A673 (cell line): ENCODE data around the gene CFAP20DC. TPM values are rescaled to one million over a fixed set of nuclear protein-coding genes. Genes with fewer than 3 reads are reported as not detected.

ENCODE experiments used
- BruUV-seq: library from RNA; stranded (reverse); fragments of 400-500 nt; replicated peaks from 2 replicates; lab custom pipeline; 2021; lab: Mats Ljungman, UMichigan
- CTCF ChIA-PET: fragments of 300-600 bp; sonication (Branson Sonifier 250); formaldehyde crosslinking; loops from one replicate; lab custom pipeline; 2022; ENCODE audit warnings: antibody characterized with exemption; lab: Charles Lee
- POLR2A ChIA-PET: fragments of 300-600 bp; sonication (Branson Sonifier 250); formaldehyde crosslinking; loops from one replicate; lab custom pipeline; 2022; ENCODE audit warnings: antibody characterized with exemption; ENCODE audit not compliant: low non-redundant PET; lab: Charles Lee
- DNase-seq: peaks from one replicate; pipeline ENCODE4 v3.0.0-alpha.2; 2015; ENCODE audit warnings: low spot score
- H3K27ac ChIP-seq: fragments of 200-600 bp; sonication (generic); 2 replicates; pipeline ENCODE4 v1.5.1; 2016; ENCODE audit warnings: mixed run types, low read depth, mild to moderate bottlenecking, mixed read lengths, antibody characterized with exemption, low read length; ENCODE audit not compliant: poor library complexity, severe bottlenecking
- H3K27me3 ChIP-seq: fragments of 200-600 bp; sonication (generic); replicated peaks from 2 replicates; pipeline ENCODE4 v1.6.1; 2017; ENCODE audit warnings: mixed run types, low read depth, mild to moderate bottlenecking, mixed read lengths, antibody characterized with exemption, low read length; ENCODE audit not compliant: insufficient read depth, poor library complexity
- H3K36me3 ChIP-seq: fragments of 200-600 bp; sonication (generic); 2 replicates; pipeline ENCODE4 v1.6.1; 2016; ENCODE audit warnings: mixed run types, mild to moderate bottlenecking, mixed read lengths, antibody characterized with exemption, low read length; ENCODE audit not compliant: insufficient read depth, poor library complexity, severe bottlenecking
- H3K4me1 ChIP-seq: fragments of 200-600 bp; sonication (generic); 2 replicates; pipeline ENCODE4 v1.6.1; 2017; ENCODE audit warnings: mixed run types, mild to moderate bottlenecking, mixed read lengths, antibody characterized with exemption, low read length; ENCODE audit not compliant: insufficient read depth, poor library complexity, severe bottlenecking
- H3K4me3 ChIP-seq: fragments of 200-600 bp; sonication (generic); 2 replicates; pipeline ENCODE4 v1.5.1; 2016; ENCODE audit warnings: low read depth, mixed run types, mild to moderate bottlenecking, mixed read lengths, low read length; ENCODE audit not compliant: poor library complexity, severe bottlenecking
- H3K9me3 ChIP-seq: fragments of 200-600 bp; sonication (generic); 2 replicates; pipeline ENCODE4 v1.6.1; 2016; ENCODE audit warnings: mixed run types, low read depth, mild to moderate bottlenecking, mixed read lengths, antibody characterized with exemption, low read length; ENCODE audit not compliant: poor library complexity, severe bottlenecking
- CTCF ChIP-seq: fragments of 300-800, 200-600 bp; sonication (generic); conservative IDR thresholded peaks from 2 replicates; pipeline ENCODE4 v1.5.1; 2017; ENCODE audit warnings: low read depth, mild to moderate bottlenecking, antibody characterized with exemption, low read length, moderate library complexity, mixed read lengths
- EZH2 ChIP-seq: fragments of 200-600 bp; sonication (generic); IDR thresholded peaks from 2 replicates; pipeline ENCODE4 v1.6.1; 2017; ENCODE audit warnings: borderline replicate concordance, low read depth, mild to moderate bottlenecking, mixed read lengths, antibody characterized with exemption, low read length; ENCODE audit not compliant: poor library complexity, severe bottlenecking
- intact Hi-C: fragments of 100-400 bp; cut with micrococcal nuclease; formaldehyde crosslinking; loops from one replicate; pipeline ENCODE4 v1.10.0; 2022; ENCODE audit not compliant: unreplicated experiment
- total RNA-seq: library from RNA; stranded (reverse); gene quantifications from 2 replicates; pipeline ENCODE4 v1.2.3, GENCODE V29; 2021

CFAP20DC gene
- total RNA-seq, 1 experiment from 2014 or later: 1.3 TPM

GRCh38 chr3:58755150-58755549, 294.7 kb downstream of the CFAP20DC start:
- Histone ChIP-seq H3K9me3 (no peaks in the 10 kb centered on the region), H3K27ac (no peak overlapping the region), H3K27me3 (no peaks in the 10 kb centered on the region), H3K36me3 (no peaks in the 10 kb centered on the region), H3K4me1 (no peaks in the 10 kb centered on the region), H3K4me3 (no peak overlapping the region)
- POLR2A ChIA-PET: no interaction called here
- CTCF ChIA-PET: interaction anchor here (0.6 kb wide), 1 partner anchor 283 kb away, joined by 3 read pairs; no protein-coding TSS in a partner anchor
- no peak for DNase-seq
- BruUV-seq: no TSS peak
- intact Hi-C loops: no loop called here
- no peak for TF ChIP-seq EZH2
- TF ChIP-seq CTCF: no peak

- Histone ChIP-seq H3K27ac (no peak overlapping the region), H3K27me3 (no peaks in the 10 kb centered on the region), H3K36me3 (no peaks in the 10 kb centered on the region), H3K9me3 (no peaks in the 10 kb centered on the region), H3K4me3 (no peak overlapping the region), H3K4me1 (no peaks in the 10 kb centered on the region)
- intact Hi-C loops: no loop called here
- CTCF ChIA-PET: no interaction called here
- no TSS peak for BruUV-seq
- no peak for DNase-seq
- POLR2A ChIA-PET: no interaction called here
- TF ChIP-seq CTCF (no peak), EZH2 (no peak)
Observed at GRCh38 chr3:58754074-58754473, 295.8 kb downstream of the CFAP20DC start.

GRCh38 chr3:58751882-58752567, 297.8 kb downstream of the CFAP20DC start:
- Histone ChIP-seq H3K27me3 (no peaks in the 10 kb centered on the region), H3K9me3 (no peaks in the 10 kb centered on the region), H3K36me3 (no peaks in the 10 kb centered on the region), H3K27ac (no peak overlapping the region), H3K4me1 (no peaks in the 10 kb centered on the region), H3K4me3 (no peak overlapping the region)
- TF ChIP-seq EZH2 (no peak), CTCF (no peak)
- ChIA-PET POLR2A (no interaction called here), CTCF (no interaction called here)
- BruUV-seq: no TSS peak
- DNase-seq: no peak
- intact Hi-C loops: no loop called here
